ENCODE data around the gene DYNLL1. TPM values are rescaled to one million over a fixed set of nuclear protein-coding genes. Genes with fewer than 3 reads are reported as not detected.
"Not testable (repeated sequence)": the region's sequence is repeated elsewhere in the genome, so short reads cannot be mapped to it uniquely, and the experiment has no call there.

Gene DYNLL1
- total RNA-seq (228 TPM), polyA plus RNA-seq (ENCODE audit: insufficient read depth in 1 of 8, insufficient read length in 8 of 8, low replicate concordance in 1 of 8) (100 to 1,000 TPM; 298 to 403 (median 359) TPM)
- long read RNA-seq, donor 1, transcript DYNLL1-201 (3 exons, 720 nt), result major isoform, 64 of 81 reads
- long read RNA-seq, donor 1, transcript DYNLL1-210 (1 exons, 670 nt), result minor isoform, 7 of 81 reads
- long read RNA-seq, donor 1, partial matches to known transcripts, result 0 of 81 reads
- long read RNA-seq, donor 1, other reads (novel, unspliced or antisense), result 0 of 81 reads
- long read RNA-seq, donor 2, transcript DYNLL1-201 (3 exons, 720 nt), result major isoform, 26 of 36 reads
- long read RNA-seq, donor 2, transcript DYNLL1-210 (1 exons, 670 nt), result minor isoform, 6 of 36 reads
- long read RNA-seq, donor 2, partial matches to known transcripts, result 0 of 36 reads
- long read RNA-seq, donor 2, other reads (novel, unspliced or antisense), result 0 of 36 reads
- long read RNA-seq, donor 3, transcript DYNLL1-202 (3 exons, 697 nt), result minor isoform, 6 of 132 reads
- long read RNA-seq, donor 3, transcript DYNLL1-201 (3 exons, 720 nt), result major isoform, 99 of 132 reads
- long read RNA-seq, donor 3, transcript DYNLL1-210 (1 exons, 670 nt), result minor isoform, 12 of 132 reads
- long read RNA-seq, donor 3, transcript DYNLL1-207 (2 exons, 719 nt), result minor isoform, 12 of 132 reads
- long read RNA-seq, donor 3, partial matches to known transcripts, result 0 of 132 reads
- long read RNA-seq, donor 3, other reads (novel, unspliced or antisense), result 0 of 132 reads
- long read RNA-seq, donor 4, transcript DYNLL1-207 (2 exons, 719 nt), result minor isoform, 6 of 120 reads
- long read RNA-seq, donor 4, transcript DYNLL1-202 (3 exons, 697 nt), result minor isoform, 11 of 120 reads
- long read RNA-seq, donor 4, transcript DYNLL1-201 (3 exons, 720 nt), result major isoform, 91 of 120 reads
- long read RNA-seq, donor 4, transcript DYNLL1-210 (1 exons, 670 nt), result minor isoform, 8 of 120 reads
- long read RNA-seq, donor 4, partial matches to known transcripts, result 0 of 120 reads
- long read RNA-seq, donor 4, other reads (novel, unspliced or antisense), result 0 of 120 reads
- long read RNA-seq, donor 5, transcript DYNLL1-201 (3 exons, 720 nt), result major isoform, 348 of 469 reads
- long read RNA-seq, donor 5, transcript DYNLL1-210 (1 exons, 670 nt), result minor isoform, 41 of 469 reads
- long read RNA-seq, donor 5, transcript DYNLL1-207 (2 exons, 719 nt), result minor isoform, 26 of 469 reads
- long read RNA-seq, donor 5, transcript DYNLL1-202 (3 exons, 697 nt), result minor isoform, 39 of 469 reads
- long read RNA-seq, donor 5, partial matches to known transcripts, result 0 of 469 reads
- long read RNA-seq, donor 5, other reads (novel, unspliced or antisense), result 0 of 469 reads
- long read RNA-seq, donor 6, transcript DYNLL1-210 (1 exons, 670 nt), result minor isoform, 41 of 408 reads
- long read RNA-seq, donor 6, transcript DYNLL1-202 (3 exons, 697 nt), result minor isoform, 35 of 408 reads
- long read RNA-seq, donor 6, transcript DYNLL1-201 (3 exons, 720 nt), result major isoform, 292 of 408 reads
- long read RNA-seq, donor 6, transcript DYNLL1-207 (2 exons, 719 nt), result minor isoform, 18 of 408 reads
- long read RNA-seq, donor 6, partial matches to known transcripts, result 17 of 408 reads
- long read RNA-seq, donor 6, other reads (novel, unspliced or antisense), result 0 of 408 reads
- long read RNA-seq, donor 7, transcript DYNLL1-202 (3 exons, 697 nt), result minor isoform, 17 of 246 reads
- long read RNA-seq, donor 7, transcript DYNLL1-207 (2 exons, 719 nt), result minor isoform, 16 of 246 reads
- long read RNA-seq, donor 7, transcript DYNLL1-210 (1 exons, 670 nt), result minor isoform, 31 of 246 reads
- long read RNA-seq, donor 7, transcript DYNLL1-201 (3 exons, 720 nt), result major isoform, 174 of 246 reads
- long read RNA-seq, donor 7, partial matches to known transcripts, result 0 of 246 reads
- long read RNA-seq, donor 7, other reads (novel, unspliced or antisense), result 0 of 246 reads
- long read RNA-seq, donor 8, transcript DYNLL1-207 (2 exons, 719 nt), result minor isoform, 18 of 183 reads
- long read RNA-seq, donor 8, transcript DYNLL1-202 (3 exons, 697 nt), result minor isoform, 18 of 183 reads
- long read RNA-seq, donor 8, transcript DYNLL1-201 (3 exons, 720 nt), result major isoform, 117 of 183 reads
- long read RNA-seq, donor 8, transcript DYNLL1-210 (1 exons, 670 nt), result minor isoform, 27 of 183 reads
- long read RNA-seq, donor 8, partial matches to known transcripts, result 0 of 183 reads
- long read RNA-seq, donor 8, other reads (novel, unspliced or antisense), result 0 of 183 reads
- long read RNA-seq, donor 9, transcript DYNLL1-207 (2 exons, 719 nt), result minor isoform, 8 of 168 reads
- long read RNA-seq, donor 9, transcript DYNLL1-201 (3 exons, 720 nt), result major isoform, 133 of 168 reads
- long read RNA-seq, donor 9, transcript DYNLL1-210 (1 exons, 670 nt), result minor isoform, 17 of 168 reads
- long read RNA-seq, donor 9, transcript DYNLL1-202 (3 exons, 697 nt), result minor isoform, 7 of 168 reads
- long read RNA-seq, donor 9, partial matches to known transcripts, result 0 of 168 reads
- long read RNA-seq, donor 9, other reads (novel, unspliced or antisense), result 0 of 168 reads
- long read RNA-seq, donor 10, transcript DYNLL1-201 (3 exons, 720 nt), result major isoform, 202 of 312 reads
- long read RNA-seq, donor 10, transcript DYNLL1-210 (1 exons, 670 nt), result minor isoform, 61 of 312 reads
- long read RNA-seq, donor 10, transcript DYNLL1-202 (3 exons, 697 nt), result minor isoform, 18 of 312 reads
- long read RNA-seq, donor 10, transcript DYNLL1-207 (2 exons, 719 nt), result minor isoform, 24 of 312 reads
- long read RNA-seq, donor 10, partial matches to known transcripts, result 0 of 312 reads
- long read RNA-seq, donor 10, other reads (novel, unspliced or antisense), result 0 of 312 reads
- long read RNA-seq, donor 11, transcript DYNLL1-207 (2 exons, 719 nt), result minor isoform, 17 of 203 reads
- long read RNA-seq, donor 11, transcript DYNLL1-210 (1 exons, 670 nt), result minor isoform, 25 of 203 reads
- long read RNA-seq, donor 11, transcript DYNLL1-202 (3 exons, 697 nt), result minor isoform, 14 of 203 reads
- long read RNA-seq, donor 11, transcript DYNLL1-201 (3 exons, 720 nt), result major isoform, 145 of 203 reads
- long read RNA-seq, donor 11, partial matches to known transcripts, result 0 of 203 reads
- long read RNA-seq, donor 11, other reads (novel, unspliced or antisense), result 0 of 203 reads

DNA sequence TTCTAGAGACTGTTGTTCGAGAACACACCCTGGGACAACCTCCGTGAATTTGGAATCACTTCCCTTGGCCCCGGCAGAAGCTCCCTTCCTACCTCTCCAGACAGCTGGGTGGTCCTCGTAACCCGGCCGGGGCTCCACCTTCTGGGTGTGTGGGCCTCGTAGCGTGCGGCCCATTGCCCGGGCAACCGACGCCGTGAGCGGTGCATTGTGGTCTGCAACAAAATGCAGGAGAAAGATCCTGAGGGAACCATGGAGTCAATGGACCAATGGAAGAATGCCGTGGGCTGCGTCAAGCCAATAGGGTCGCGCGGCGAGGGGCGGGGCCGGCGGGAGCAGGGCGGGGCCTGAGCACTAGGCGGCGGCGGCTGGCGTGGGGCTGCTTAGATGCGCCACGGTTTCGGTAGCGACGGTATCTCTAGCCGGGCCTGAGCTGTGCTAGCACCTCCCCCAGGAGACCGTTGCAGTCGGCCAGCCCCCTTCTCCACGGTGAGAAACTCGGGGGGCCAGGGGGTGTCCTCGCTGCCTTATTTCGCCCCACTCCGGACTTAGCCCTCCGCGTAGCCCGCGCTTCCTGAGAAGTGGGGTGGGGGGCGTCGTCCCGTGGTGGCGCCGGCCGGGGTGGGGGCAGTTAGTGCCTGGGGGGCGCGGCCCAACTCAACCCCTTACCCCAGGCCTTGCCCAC, at the start of gene DYNLL1:
DYNLL1 (plus strand) TSS at position 383 of the 682 bp plus-strand sequence. CDS start 309 bp downstream, outside the sequence.
- Histone ChIP-seq H3K36me3 (ENCODE audit: control insufficient read depth, insufficient read depth, low read length) (peaks cover 31% of the 10 kb centered on the region), H3K4me1 (ENCODE audit: control insufficient read depth, insufficient read depth, low read length) (peaks cover 12% of the 10 kb centered on the region), H3K4me3 (ENCODE audit: low read length) (peak within 1 kb of the TSS; percentile 97), H3K27me3 (ENCODE audit: control insufficient read depth, insufficient read depth, low read length) (no peaks in the 10 kb centered on the region), H3K27ac (ENCODE audit: low read length) (peak within 1 kb of the TSS; percentile 81), H3K9me3 (replicated peaks; ENCODE audit: control insufficient read depth, low read depth, low read length) (no peaks in the 10 kb centered on the region)
- WGBS (ENCODE audit: insufficient coverage), result under 1% methylated on average over 45 of the region's 53 CpGs
- peak; percentile 97 for DNase-seq

DNA sequence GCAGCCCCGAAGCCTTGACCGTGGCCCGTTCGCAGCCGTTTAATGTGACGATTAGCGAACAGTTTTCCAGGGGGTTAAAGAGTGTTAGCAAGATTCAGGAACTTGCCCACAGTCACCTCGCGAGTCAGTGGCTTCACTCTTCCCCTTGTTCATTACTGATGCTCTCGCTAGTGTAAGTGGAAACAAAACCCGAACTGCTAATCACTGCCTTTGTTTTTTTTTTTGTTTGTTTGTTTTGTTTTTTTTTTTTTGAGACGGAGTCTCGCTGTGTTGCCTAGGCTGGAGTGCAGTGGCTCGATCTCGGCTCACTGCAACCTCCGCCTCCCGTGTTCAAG, 49.1 kb upstream of the DYNLL1 start:
- Histone ChIP-seq H3K27ac (ENCODE audit: low read length) (peak overlapping the region; percentile 91), H3K4me1 (ENCODE audit: control insufficient read depth, insufficient read depth, low read length) (peaks cover 14% of the 10 kb centered on the region), H3K4me3 (ENCODE audit: low read length) (peak overlapping the region; percentile 100), H3K36me3 (ENCODE audit: control insufficient read depth, insufficient read depth, low read length) (peaks cover 24% of the 10 kb centered on the region)
- not testable (repeated sequence) for H3K27me3 ChIP-seq (ENCODE audit: control insufficient read depth, insufficient read depth, low read length); DNase-seq; H3K9me3 ChIP-seq (replicated peaks; ENCODE audit: control insufficient read depth, low read depth, low read length)
- 0% methylated on average over 1 of the region's 17 CpGs for WGBS (ENCODE audit: insufficient coverage)

DNA sequence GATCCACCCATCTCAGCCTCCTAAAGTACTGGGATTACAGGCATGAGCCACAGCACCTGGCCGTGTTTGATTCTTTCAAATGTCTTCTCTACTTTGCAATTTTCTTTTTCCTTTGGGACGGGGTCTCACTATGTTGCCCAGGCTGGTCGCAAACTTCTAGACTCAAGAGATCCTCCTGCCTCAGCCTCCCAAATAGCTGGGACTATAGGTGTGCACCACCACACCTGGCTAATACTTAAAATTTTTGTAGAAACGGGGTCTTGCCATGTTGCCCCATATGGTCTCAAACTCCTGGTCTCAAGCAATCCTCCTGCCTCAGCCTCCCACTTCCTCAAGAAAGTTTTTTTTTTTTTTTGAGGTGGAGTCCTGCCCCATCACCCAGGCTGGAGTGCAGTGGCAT, 47.9 kb upstream of the DYNLL1 start:
- Histone ChIP-seq H3K4me1 (ENCODE audit: control insufficient read depth, insufficient read depth, low read length) (peaks cover 14% of the 10 kb centered on the region), H3K4me3 (ENCODE audit: low read length) (no peak overlapping the region), H3K36me3 (ENCODE audit: control insufficient read depth, insufficient read depth, low read length) (peaks cover 33% of the 10 kb centered on the region), H3K27me3 (ENCODE audit: control insufficient read depth, insufficient read depth, low read length) (no peaks in the 10 kb centered on the region), H3K27ac (ENCODE audit: low read length) (no peak overlapping the region), H3K9me3 (replicated peaks; ENCODE audit: control insufficient read depth, low read depth, low read length) (no peaks in the 10 kb centered on the region)
- WGBS (ENCODE audit: insufficient coverage), result 89% methylated on average over 3 of the region's 4 CpGs
- DNase-seq, result no peak

DNA sequence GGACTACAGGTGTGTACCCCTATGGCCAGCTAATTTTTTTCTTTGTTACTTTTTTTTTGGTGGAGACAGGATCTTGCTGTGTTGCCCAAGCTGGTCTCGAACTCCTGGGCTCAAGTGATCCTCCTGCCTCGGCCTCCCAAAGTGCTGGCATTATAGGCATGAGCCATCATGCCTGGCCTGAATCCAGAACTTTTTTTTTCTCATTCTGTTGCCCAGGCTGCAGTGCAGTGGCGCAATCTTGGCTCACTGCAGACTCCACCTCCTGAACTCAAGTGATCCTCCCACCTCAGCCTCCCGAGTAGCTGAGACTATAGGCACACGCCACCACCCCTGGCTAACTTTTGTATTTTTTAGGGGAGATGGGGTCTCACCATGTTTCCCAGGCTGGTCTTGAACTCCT, 43.4 kb upstream of the DYNLL1 start:
- not testable (repeated sequence) for H3K4me3 ChIP-seq (ENCODE audit: low read length); H3K4me1 ChIP-seq (ENCODE audit: control insufficient read depth, insufficient read depth, low read length); DNase-seq; H3K9me3 ChIP-seq (replicated peaks; ENCODE audit: control insufficient read depth, low read depth, low read length); H3K27ac ChIP-seq (ENCODE audit: low read length); H3K27me3 ChIP-seq (ENCODE audit: control insufficient read depth, insufficient read depth, low read length)
- peaks cover 33% of the 10 kb centered on the region for H3K36me3 ChIP-seq (ENCODE audit: control insufficient read depth, insufficient read depth, low read length)
- 95% methylated on average over 3 of the region's 5 CpGs for WGBS (ENCODE audit: insufficient coverage)

DNA sequence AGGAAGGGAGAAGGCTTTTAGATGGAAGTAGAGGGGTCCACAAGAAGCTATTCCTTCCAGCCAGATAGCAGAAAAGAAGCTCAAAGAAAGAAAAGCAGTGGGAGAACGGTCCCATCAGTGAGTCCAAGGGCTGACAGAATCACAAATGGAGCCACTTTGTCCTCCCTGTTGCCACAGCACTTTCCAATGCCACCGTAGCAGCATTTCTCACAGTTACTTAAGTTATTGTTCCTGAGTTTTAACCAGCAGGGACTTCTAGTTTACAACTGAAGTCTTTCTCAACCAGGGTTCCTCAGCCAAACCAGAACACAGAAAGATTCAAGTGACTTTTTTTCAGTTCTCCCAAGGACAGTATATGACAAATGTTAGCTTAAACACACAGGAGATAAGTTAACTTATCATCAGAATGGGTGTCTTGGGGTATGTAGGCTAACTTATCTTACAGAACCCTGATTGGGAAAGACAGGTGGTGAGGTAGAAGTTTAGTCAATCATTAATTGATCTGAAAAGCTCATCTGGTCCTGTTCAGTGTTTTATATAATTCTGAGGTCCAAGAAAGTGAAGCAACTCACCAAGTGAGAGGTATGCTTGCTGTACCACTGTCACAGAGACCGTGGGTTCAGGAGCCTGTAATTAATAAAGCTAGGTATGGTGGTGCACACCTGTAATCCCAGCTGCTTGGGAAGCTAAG, 42.7 kb upstream of the DYNLL1 start:
- peaks cover 35% of the 10 kb centered on the region for H3K36me3 ChIP-seq (ENCODE audit: control insufficient read depth, insufficient read depth, low read length)
- WGBS (ENCODE audit: insufficient coverage), result 93% methylated on average over 3 of the region's 3 CpGs
- DNase-seq, result no peak
- no peaks in the 10 kb centered on the region for H3K9me3 ChIP-seq (replicated peaks; ENCODE audit: control insufficient read depth, low read depth, low read length)
- H3K27me3 ChIP-seq (ENCODE audit: control insufficient read depth, insufficient read depth, low read length), result no peaks in the 10 kb centered on the region
- no peak overlapping the region for H3K27ac ChIP-seq (ENCODE audit: low read length)
- no peaks in the 10 kb centered on the region for H3K4me1 ChIP-seq (ENCODE audit: control insufficient read depth, insufficient read depth, low read length)
- H3K4me3 ChIP-seq (ENCODE audit: low read length), result no peak overlapping the region

DNA sequence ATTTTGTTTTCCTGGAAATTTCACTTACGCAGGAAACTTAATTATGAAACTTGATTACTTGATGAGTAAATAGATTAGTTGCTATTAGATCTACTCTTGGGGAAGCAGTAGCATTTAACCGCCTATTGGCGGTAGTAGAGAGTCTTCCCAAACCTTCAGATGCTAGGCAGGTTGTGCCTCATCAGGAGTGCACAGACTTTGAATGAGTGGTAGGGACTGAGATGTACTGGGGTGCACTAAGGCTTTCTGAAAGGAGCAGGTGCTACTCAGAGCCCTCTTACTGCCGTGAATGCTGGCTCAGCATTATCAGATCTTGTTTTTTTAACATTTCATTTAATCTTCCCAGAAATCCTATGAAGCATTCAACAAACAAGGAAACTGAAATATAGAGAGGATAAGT, 41.9 kb upstream of the DYNLL1 start:
- H3K4me1 ChIP-seq (ENCODE audit: control insufficient read depth, insufficient read depth, low read length), result no peaks in the 10 kb centered on the region
- H3K27ac ChIP-seq (ENCODE audit: low read length), result no peak overlapping the region
- H3K27me3 ChIP-seq (ENCODE audit: control insufficient read depth, insufficient read depth, low read length), result no peaks in the 10 kb centered on the region
- WGBS (ENCODE audit: insufficient coverage), result 73% methylated on average over 3 of the region's 4 CpGs
- H3K36me3 ChIP-seq (ENCODE audit: control insufficient read depth, insufficient read depth, low read length), result peaks cover 42% of the 10 kb centered on the region
- H3K9me3 ChIP-seq (replicated peaks; ENCODE audit: control insufficient read depth, low read depth, low read length), result no peaks in the 10 kb centered on the region
- no peak for DNase-seq
- no peak overlapping the region for H3K4me3 ChIP-seq (ENCODE audit: low read length)

DNA sequence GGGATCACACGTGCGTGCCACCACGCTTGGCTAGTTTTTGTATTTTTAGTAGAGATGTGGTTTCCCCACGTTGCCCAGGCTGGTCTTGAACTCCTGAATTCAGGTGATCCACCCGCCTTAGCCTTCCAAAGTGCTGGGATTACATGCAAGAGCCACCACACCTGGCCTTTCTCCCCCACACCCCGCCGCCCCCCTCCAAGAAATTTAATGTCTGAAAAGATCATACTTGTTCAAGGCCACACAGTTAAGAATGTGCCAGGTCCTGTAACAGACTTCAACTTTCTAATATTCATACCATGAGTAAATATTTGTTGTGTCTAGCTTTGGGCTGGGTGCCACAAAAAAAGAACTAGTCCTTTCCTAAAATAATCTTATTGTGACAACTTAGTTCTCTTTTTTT, 40.6 kb upstream of the DYNLL1 start:
- Histone ChIP-seq H3K27ac (ENCODE audit: low read length) (no peak overlapping the region), H3K27me3 (ENCODE audit: control insufficient read depth, insufficient read depth, low read length) (no peaks in the 10 kb centered on the region), H3K4me3 (ENCODE audit: low read length) (no peak overlapping the region), H3K9me3 (replicated peaks; ENCODE audit: control insufficient read depth, low read depth, low read length) (no peaks in the 10 kb centered on the region), H3K4me1 (ENCODE audit: control insufficient read depth, insufficient read depth, low read length) (no peaks in the 10 kb centered on the region), H3K36me3 (ENCODE audit: control insufficient read depth, insufficient read depth, low read length) (peaks cover 52% of the 10 kb centered on the region)
- DNase-seq, result no peak
- WGBS (ENCODE audit: insufficient coverage), result 100% methylated on average over 1 of the region's 7 CpGs

Measured in muscle of leg (tissue), 16 donors.